ENCODE results near the gene CFDP1.

The CFDP1 gene

DNA sequence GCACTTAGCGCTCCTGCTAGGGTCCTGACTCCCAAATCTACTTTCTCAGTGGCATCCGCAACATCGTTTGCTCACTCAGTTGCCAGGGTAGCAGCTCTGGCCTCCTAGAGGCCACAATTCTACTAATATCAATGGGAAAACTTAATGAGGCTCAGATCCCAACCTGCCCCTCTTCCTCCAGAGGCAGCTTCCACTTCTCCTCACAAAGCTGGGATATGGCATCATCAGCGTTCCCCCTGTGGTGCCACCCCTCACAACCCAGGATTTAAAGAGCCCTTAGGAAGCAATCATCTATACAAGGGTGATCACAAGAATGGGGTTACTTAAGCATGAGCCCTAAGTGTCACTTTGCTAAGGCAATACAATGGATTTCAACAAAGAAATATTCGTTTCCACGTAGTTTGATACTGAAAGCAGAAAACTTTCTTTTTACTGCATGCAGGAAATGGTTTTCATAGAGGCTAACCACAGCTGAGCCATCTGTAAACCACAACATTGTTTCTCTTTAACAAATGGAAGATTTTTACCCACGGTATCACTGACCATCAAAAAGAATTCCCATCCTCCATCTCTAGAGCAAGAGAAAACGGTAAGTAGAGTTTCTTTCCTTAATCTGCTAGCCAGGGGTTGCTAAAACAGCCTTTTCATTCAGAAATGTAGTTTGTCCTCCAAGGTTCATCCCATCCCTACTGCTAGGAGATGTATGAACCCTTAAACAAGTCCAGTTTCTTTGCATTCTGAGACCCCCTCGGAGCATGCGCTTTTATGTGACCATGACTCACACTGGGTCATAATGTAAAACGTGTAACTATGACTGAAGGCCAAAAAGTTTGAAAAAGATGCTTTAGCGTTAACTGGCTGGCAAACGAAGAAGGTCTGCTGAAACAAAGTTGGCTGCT lies 113.5 kb downstream of the CFDP1 start:
- no peak for DNase-seq (ENCODE audit: low read depth)

DNA sequence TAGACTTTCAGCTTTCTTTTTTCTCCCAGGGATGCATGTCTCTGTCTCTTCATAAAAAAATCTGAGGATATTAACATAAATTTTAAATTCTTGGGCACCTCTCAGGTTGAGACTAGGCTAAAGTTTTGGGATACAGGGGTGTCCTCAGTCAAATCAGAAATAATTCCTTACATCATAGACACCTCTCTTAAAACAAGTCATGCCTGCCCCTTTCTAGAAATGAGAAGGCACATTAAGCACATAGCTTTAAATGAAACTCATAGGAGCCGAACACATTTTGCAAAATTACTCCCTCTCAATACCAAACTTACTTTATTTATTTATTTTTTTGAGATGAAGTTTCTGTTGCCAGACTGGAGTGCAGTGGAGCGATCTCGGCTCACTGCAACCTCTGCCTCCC lies 114.6 kb downstream of the CFDP1 start:
- no peak for DNase-seq (ENCODE audit: low read depth)

DNA sequence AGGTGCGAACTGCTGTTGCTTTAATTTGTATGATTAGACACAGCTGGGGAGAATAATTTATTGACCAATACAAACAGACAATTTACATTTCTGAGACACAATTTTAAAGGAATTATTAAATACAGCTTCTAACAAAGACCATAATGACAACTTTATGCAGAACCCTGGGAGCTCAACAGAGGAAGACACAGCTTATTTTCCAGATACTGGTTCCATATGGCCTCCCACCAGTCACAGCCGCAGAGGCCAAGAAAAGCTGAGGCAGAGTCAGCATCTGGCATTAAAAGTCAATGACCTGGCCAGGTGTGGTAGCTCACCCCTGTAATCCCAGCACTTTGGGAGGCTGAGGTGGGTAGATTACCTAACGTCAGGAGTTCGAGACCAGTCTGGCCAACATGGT lies 115.8 kb downstream of the CFDP1 start:
- no peak for DNase-seq (ENCODE audit: low read depth)

DNA sequence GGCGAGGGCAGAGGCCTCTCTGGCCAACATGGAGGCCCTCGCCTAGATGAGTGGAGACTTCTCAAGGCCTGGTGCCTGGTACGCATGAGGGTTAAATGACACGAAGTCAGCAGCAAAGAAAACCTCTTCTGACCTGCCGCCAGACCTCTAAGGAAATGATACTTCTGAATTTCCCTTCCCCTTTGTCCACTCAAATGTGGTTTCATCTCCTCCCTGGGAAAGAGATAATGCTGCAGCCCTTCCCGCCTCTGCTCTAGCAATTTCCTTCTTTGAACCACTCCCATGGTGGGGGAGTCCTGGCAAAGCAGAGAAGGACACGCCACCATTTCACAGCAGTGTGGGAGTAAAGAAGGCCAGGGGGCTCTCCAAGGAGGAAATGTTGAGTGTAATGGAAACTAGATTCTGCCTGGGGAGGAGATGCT lies 116.2 kb downstream of the CFDP1 start:
- DNase-seq (ENCODE audit: low read depth) = no peak

DNA sequence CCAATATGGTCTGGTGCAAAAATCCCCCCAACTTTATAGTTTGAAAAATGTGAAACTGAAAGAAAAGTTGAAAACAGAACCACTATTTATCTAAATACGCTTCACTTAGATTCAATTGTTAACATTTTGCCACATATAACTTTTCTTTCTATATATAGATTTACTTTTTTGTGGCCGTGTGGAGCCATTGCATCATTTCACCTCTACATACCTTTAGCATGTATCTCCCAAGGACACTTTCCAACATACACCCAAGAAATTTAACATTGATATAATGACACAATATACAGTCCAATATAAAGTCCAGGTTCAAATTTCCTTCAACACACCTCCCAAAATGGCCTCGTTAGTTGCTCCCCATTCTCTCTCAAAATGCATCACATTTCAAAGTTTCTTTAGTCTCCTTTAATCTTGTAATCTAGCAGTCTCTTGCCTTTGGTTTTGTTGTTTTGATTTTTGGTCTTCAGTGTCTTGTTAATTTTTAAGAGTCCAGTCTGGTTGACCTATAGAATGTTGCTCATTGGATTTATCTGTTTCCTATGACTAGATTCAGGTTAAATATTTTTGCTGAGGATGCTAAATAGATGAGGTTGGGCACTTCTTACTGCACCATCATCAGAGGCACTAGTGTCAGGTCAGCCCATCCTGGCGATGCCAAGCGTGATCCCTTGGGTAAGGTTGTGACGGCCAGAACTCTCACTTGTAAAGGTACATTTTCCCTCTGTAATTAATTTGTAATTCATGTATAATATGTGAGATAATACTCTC lies 117.6 kb downstream of the CFDP1 start:
- no peak for DNase-seq (ENCODE audit: low read depth)

DNA sequence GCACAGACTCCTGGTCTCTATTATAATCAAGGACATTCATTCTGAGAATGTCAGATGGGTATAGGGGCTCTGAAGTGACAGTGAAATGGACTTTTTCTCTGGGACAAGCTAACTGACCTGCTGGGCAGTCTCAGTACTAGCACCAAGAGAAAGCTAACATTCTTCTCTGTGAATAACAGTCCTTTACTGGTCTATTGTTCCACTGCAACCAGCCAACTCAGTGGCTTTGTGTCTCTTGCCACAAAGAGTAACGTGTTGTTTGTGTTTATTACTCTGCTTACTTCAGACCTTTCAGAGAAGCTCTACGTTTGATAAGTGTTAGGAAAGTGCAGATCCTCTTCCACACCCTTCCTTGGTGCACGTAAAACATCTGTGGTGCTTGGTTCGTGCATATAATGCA lies 120.4 kb downstream of the CFDP1 start:
- DNase-seq (ENCODE audit: low read depth) = no peak

DNA sequence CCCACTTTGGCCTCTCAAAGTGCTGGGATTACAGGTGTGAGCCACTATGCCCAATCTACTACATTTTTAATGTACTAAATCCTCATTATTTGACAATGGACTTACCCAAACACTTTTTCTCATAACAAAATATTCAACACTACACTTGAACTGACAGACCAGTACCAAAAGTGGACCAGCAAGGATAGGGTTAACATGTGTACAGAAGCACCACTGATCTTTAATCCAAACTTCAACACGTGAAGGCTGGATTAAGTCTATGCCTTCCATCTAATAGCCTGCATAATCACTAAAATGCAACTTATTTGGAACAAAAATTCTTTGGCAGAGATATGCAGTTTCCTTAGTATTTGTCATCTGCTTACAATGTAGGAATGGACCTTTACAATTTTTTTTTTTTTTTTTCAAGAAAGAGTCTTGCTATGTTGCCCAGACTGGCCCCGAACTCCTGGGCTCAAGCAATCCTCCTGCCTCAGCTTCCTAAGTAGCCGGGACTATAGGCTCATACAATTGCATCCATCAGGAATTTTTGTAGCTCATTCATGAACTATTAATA lies 121.8 kb downstream of the CFDP1 start:
- no peak for DNase-seq (ENCODE audit: low read depth)

DNA sequence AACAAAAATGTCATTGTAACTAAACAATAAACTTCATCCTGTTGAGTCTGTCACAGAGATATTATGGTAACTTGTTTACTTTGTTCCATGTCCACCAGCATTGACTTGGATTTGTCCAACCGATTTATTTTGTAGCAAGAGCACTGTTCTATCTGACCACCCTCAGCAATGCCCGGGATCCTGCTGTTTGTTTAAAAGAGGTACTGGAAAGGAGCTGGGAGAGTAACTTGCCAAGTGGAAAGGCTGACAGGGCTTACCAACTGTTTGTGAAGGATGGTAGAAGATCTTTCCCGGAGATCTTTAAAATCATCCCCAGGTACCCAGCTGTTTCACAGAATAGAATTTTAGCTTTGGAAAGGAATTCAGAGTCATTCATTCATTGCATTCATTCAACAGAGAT lies 122.8 kb downstream of the CFDP1 start:
- DNase-seq (ENCODE audit: low read depth) = no peak

DNA sequence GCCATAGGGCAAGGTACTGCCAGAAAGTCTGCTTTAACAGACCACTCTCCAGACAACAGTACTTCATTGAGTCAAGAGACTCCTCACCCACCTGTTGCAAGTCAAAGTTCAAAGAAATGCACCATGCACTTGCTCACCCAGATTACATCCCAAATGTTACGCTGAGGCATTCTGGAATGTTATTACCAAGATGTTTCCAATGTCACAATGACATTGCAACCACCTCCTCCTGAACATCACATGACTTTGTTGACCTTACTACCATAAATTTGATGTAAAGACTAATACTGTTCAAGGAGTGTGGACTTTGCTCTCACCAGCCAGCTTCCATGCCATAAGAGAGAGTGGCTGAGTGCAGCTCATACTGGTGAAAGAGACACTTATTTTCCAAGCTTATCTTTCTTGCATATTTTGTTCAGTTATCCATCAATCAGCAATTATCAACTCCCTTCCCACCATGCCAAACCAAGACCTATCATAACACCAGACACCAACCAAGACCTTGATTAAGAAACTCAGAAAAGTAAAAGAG lies 123.3 kb downstream of the CFDP1 start:
- DNase-seq (ENCODE audit: low read depth) = no peak

DNA sequence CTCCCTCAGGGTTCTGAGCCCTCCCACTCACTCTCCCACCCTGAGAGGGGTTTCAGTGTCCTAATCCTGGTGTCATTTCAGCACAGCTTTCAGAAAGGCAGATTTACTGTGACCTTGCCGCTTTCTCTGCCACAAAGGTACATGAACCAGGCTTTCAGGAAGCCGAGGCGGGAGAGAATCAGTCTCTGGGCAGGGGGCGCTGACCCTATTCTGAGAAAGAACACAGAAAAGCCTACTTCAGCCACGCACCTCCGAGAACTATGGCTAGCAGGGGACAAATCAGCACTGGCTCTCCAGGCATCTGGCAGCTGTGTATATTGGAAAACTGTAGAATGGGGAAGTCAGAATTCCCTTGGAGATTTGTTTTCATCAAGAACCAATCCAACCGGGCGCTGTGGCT lies 124.1 kb downstream of the CFDP1 start:
- DNase-seq (ENCODE audit: low read depth) = no peak

DNA sequence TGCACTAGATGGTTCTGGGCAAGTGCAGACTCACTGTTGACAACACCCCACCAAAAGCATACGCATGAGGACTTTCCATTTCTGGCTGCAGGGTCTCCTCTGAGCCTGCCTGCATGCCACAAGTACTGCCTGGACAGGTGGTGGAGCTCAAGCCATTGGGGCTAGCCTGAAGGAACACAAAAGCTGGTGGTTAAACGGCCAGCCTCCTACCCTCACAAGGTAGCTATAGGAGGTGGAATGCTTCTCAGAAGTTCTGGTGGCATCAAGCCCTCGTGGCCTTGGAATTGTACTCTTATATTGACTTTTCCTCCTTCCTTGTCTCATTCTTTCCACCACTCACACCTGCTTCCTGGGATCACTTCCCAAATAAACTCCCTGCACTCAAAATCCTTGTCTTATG lies 125.3 kb downstream of the CFDP1 start:
- no peak for DNase-seq (ENCODE audit: low read depth)

DNA sequence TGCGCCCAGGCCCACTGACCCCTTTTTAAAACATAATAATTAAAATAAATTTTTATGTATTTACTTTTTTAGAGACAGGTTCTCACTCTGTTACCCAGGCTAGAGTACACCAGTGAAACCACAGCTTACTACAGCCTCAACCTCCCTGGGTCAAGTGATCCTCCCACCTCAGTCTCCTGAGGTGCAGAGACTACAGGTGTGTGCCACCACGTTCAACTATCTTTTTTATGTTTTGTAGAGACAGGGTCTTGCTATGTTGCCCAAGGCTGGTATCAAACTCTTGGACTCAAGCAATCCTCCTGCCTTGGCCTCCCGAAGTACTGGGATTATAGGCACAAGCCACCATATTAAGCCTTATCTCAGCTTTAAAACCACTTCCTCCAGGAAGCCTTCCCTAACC lies 125.8 kb downstream of the CFDP1 start:
- no peak for DNase-seq (ENCODE audit: low read depth)

DNA sequence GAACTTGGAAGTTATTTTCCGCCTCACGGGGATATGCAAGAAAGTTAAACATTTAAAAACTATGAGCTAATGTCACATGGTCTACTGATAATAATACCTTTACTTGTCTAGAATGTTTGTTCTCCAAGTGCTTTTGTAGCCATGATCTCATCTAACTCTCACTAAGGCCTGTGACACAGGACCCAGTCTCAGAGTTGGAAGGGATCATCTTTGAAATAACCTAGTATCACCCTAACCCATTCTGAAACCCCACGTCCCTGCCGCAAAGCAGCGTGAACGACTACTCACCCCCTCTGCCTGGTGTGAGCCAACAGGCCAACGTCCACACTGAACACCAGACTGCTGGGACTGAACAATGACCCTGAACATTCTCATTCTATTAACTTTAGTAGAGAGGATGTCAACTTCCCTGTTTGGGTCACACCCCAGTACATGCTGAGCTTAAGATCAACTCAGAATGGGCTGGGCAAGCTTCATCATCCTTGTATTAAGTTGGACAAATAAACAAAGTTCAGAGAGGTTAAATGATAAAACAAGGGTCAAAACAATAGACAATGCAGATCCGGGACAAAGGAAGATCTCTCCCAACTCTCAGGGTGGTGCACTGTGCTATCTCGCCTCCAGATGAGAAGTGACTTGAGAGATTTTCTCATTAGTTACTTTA lies 127.1 kb downstream of the CFDP1 start:
- DNase-seq (ENCODE audit: low read depth) = no peak

DNA sequence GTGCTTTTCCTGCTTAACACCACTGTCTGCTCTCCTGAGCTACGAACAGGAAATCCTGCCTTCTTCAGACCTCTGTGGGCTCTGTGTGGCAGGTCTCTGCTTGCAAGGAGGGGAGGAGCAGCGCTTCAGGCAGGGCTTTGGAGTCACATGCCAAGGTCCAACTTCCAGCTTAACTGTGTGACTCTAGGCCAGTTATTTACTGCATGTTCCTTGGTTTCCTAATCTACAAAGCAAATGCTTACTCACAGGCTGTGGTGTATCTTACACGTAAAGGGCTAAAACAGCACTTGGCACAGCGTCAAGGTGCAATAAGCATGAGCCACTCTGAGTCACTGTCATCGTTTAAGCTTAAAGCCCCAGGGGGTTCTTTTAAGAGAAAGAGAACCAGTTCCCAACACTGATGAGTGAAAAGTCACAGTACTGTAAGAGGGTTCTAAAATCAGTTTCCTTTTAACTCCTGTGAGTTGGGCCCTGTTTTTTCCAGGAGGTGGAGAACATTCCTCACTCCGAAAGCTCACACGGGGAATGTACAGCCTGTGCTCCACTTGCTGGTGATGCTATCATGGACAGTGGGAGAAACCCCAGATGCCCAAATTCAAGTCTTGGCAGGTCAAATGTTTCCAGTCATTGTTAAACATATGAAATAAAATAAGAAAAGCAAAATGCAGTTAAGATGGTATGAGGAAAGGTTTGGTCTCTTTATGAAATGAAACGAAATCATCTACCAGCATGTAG lies 127.8 kb downstream of the CFDP1 start:
- peak; percentile 3 for DNase-seq (ENCODE audit: low read depth)

DNA sequence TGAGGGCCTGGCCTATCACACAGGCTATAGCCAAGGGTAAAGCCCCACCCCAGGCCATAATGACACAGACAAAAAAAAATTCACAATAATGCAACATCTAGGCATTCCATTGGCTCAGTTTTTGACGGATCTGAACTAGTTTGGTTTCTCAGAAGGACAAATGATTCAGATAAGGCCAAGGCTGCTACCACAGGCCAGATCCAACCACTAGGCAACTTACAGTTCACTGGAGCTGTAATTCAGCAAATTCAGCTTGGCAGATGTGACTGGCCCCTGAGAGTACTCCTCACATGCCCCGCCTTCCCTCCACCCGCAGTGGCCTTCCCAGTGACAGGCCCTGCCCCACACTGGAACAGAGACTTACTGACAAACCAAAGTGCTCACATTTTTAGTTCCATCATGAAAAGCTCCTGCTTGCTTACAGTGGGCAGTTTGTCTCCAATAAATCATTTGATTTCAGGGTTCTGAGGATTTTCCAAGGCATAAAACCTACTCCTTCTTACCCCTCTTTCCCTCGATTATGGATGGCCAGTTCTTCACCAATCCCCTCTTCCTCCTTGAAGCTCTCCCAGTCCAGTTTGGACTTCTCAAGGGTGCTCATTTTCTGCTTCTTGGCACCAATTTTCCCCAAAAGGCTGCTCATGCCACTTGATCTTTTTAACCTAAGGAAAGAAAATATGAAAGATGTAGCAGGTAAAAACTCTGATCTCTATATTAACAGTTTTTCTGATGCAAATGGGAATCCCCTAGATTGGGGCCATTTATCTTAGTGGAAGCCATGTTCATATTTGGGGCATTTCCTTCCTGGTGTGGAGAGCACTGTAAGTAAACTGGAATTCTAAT lies 128.6 kb downstream of the CFDP1 start:
- no peak for DNase-seq (ENCODE audit: low read depth)

DNA sequence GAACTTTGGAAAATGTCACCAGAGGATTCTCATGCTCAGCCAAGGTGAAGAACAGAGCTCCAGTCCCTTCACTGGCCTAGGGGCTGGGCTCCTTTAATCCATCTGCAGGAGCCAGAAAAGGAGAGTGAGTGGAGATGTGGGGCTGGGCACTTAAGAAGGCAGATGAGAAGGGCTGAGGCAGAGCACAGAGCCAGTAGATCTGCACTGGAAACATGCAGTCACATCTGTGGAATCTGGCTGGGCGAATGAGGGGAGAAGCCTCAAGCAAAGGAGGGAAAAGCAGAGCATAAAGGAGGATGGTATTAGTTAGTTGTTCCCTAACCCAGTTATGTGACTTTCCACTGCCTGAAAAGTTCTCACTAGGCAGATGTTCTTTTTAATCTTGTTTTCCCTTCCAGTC lies 131.5 kb downstream of the CFDP1 start:
- DNase-seq (ENCODE audit: low read depth) = no peak

DNA sequence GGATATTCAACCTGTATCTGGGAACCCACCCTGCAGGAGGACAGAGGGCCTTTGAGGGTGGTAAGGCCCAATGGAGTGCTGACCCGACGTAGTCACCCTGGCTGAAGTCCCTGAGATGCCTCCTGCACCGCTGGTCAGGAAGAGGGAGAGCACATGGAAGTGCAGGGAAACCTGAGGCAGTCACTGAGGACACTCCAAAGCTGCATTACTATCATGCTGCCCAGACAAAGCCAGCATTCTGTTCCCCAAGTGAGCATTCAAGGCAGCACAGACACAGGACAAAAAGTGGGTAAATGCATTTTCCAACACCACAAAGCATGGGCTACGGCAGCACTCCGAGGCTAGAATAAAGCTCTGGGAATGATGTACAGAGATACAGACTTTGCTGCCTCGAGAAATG lies 135.0 kb downstream of the CFDP1 start:
- no peak for DNase-seq (ENCODE audit: low read depth)

DNA sequence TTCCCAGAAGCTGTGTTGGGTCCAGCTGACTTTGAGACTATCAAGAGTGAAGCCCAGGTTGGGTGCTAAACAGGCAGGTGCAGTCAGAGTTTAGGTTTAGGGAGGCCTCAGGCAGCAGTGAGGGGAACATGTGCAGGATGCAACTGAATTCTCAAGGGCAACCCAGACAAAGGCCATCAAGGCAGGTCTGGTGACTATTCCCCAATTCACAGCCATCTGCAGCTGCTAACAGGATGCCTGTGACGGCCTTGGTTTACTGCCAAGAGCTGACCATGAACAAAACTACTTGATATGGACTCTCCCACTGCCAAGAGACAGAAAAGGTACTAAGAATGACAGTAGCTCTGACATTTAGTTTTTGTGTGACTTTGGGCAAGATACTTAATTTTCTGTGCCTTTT lies 136.7 kb downstream of the CFDP1 start:
- no peak for DNase-seq (ENCODE audit: low read depth)

DNA sequence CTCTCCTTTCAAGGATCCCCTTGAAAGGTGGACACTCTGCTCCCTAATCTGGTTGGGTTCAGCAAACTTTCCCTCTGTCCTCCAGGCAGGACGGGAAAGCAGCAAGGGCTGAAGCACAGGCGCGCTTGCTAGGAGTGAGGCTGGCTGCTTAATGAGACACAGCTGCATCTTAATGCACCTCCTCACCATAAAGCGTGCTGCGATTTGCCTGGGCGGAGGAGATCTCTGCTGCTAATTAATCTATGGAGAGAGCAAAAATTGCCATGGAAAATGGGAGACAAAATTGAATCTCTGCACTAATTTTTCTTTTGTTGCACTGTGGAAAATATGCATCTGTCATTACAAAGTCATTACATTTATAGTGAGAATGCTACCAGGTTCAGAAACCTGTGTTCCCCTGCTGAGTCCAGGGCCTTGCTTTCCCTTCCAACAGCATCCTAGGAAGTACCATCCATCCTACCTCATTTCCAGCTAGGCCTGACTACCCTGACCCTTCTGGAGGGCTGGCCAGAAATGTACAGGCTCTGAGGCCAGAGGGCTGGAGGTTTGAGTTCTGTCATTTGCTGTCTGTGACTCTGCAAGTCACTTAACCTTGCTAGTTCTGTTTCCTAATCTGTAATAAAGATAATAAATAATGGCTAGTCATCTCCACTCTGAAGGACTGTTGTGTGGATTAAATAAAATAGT lies 138.4 kb downstream of the CFDP1 start:
- DNase-seq (ENCODE audit: low read depth) = no peak

DNA sequence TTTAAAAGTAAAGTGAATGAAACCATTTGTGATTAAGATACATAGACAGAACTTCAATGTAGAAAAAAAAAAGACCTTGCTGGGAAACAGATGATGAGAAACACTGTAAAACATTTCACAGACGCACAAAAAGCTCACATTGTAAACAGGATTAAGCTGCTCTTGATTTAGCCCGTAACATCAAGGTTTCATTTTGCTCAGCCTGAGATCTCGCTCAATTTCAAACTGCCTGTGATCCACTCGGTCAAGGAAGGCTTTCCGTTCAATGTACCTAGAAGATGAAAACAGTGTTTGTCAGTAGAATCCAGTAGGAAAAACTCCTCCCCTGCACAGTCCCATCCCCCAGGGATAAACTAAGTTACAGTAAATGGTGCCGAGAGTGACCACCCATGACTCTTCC lies 139.5 kb downstream of the CFDP1 start:
- DNase-seq (ENCODE audit: low read depth) = no peak
